Hepatocyte (in vitro differentiated cells): ENCODE measurements around the gene TTC39B.

ENCODE experiments used
- EZH2 ChIP-seq: fragments of 200-600 bp; sonication (generic); IDR thresholded peaks from 2 replicates; pipeline ENCODE4 v1.6.1; 2016; ENCODE audit warnings: antibody characterized with exemption, mild to moderate bottlenecking, borderline replicate concordance
- EZH2phosphoT487 ChIP-seq: fragments of 200-600 bp; sonication (generic); IDR thresholded peaks from one replicate; pipeline ENCODE4 v1.6.1; 2018; ENCODE audit warnings: antibody characterized with exemption, mild to moderate bottlenecking, low read depth, moderate library complexity; ENCODE audit not compliant: unreplicated experiment, severe bottlenecking
- TF ChIP-seq, protein P1 (sequence below): fragments of 200-600 bp; sonication (generic); IDR thresholded peaks from 2 replicates; pipeline ENCODE4 v1.5.1; 2016; ENCODE audit warnings: antibody characterized with exemption, mild to moderate bottlenecking; ENCODE audit not compliant: poor library complexity

DNA sequence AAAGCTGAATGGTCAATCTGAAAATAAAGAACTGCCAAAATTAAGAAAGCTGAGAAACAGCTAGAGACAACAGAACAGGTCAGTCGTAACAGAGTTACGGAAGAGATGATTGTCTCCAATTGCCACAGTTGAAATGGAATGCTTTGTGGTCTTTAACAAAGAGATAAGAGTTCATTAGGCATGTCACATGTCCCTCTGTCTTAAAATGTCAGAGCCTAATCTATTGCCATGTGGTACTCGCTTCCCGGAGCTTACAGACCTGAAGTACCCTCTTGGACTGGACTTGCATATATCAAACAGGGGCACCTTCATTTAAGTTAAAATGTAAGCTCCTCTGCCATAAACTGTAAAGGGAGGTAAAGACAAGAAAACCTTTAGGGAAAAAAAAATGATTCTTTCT is 19.7 kb downstream of the TTC39B start:
- TF ChIP-seq, protein P1, sequence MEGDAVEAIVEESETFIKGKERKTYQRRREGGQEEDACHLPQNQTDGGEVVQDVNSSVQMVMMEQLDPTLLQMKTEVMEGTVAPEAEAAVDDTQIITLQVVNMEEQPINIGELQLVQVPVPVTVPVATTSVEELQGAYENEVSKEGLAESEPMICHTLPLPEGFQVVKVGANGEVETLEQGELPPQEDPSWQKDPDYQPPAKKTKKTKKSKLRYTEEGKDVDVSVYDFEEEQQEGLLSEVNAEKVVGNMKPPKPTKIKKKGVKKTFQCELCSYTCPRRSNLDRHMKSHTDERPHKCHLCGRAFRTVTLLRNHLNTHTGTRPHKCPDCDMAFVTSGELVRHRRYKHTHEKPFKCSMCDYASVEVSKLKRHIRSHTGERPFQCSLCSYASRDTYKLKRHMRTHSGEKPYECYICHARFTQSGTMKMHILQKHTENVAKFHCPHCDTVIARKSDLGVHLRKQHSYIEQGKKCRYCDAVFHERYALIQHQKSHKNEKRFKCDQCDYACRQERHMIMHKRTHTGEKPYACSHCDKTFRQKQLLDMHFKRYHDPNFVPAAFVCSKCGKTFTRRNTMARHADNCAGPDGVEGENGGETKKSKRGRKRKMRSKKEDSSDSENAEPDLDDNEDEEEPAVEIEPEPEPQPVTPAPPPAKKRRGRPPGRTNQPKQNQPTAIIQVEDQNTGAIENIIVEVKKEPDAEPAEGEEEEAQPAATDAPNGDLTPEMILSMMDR = no peak
- TF ChIP-seq EZH2 = no peak
- TF ChIP-seq EZH2phosphoT487 = no peak
